ENCODE data around the gene SLC2A4.

DNA sequence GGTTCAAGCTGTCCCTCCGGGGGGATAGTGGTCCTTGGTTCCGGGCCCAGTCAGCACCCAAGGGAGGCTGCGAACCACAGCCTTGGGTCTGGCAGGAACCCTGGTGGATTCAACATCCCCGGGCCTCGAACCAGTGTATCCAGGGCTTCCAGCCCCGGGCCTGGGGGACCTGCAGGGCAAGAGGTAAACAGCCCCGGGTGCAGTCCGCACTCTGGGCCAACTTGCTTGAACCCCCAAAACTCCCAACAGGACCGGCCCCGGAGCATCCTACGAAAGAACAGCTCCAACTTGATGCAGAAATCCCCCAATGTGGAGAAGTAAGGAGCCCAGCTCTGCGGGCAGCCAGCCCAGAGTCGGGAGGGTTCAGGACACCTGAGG, 49.1 kb downstream of the SLC2A4 start:
- TF ChIP-seq CTCF (conservative IDR thresholded peaks at IDR 0.05; ENCODE audit: low read depth, low read length) (no peak), POLR2A (IDR thresholded peaks at IDR 0.05; ENCODE audit: low read depth, low read length) (no peak), RFX5 (IDR thresholded peaks at IDR 0.05; ENCODE audit: low read depth, low read length) (no peak), RAD21 (IDR thresholded peaks at IDR 0.05; ENCODE audit: low read length) (no peak), BHLHE40 (IDR thresholded peaks at IDR 0.05; ENCODE audit: low read depth, low read length) (no peak)

Measured in IMR-90 (cell line).